ENCODE data around the gene EVI5. TPM values are rescaled to one million over a fixed set of nuclear protein-coding genes. Genes with fewer than 3 reads are reported as not detected.
"Not testable (repeated sequence)": the region's sequence is repeated elsewhere in the genome, so short reads cannot be mapped to it uniquely, and the experiment has no call there.

Gene EVI5
- total RNA-seq, 1 experiment from 2014 or later, result 11.4 TPM

DNA sequence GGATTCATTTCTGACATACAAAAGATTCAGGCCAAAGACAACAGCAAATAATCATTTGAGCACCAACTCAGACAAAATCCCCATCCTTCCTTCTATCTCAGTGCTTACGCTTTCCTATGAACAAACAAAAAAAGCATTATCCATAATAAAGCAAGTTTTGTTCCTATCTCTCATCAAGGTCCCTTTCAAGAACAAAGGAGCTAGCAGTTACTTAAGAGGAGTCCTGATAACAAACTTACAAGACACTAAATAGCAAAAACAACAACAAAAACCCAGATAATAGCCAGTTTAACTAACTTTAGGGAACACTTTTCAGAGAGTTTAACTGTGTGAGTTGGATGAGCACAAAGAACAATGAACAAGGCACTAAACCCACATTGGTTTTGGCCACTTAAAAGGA lies 10.5 kb downstream of the EVI5 start:
- H3K27ac Mint-ChIP-seq, result peak overlapping the region; percentile 21; the same call in 1 of the 2 replicates
- ChIA-PET CTCF (interaction anchor here (1.5 kb wide), 1 partner anchor 25 kb away, joined by 5 read pairs; no protein-coding TSS in a partner anchor), POLR2A (interaction anchor here (1.5 kb wide), 1 partner anchor 10 kb away, joined by 3 read pairs; no protein-coding TSS in a partner anchor)
- no peak for ATAC-seq
- H3K4me3 Mint-ChIP-seq, result no peak overlapping the region
- no peak for DNase-seq (ENCODE audit: low spot score)
- no peak for TF ChIP-seq CREB1 (CRISPR knock-in tag; IDR thresholded peaks at IDR 0.05)
- TF ChIP-seq, protein P1, sequence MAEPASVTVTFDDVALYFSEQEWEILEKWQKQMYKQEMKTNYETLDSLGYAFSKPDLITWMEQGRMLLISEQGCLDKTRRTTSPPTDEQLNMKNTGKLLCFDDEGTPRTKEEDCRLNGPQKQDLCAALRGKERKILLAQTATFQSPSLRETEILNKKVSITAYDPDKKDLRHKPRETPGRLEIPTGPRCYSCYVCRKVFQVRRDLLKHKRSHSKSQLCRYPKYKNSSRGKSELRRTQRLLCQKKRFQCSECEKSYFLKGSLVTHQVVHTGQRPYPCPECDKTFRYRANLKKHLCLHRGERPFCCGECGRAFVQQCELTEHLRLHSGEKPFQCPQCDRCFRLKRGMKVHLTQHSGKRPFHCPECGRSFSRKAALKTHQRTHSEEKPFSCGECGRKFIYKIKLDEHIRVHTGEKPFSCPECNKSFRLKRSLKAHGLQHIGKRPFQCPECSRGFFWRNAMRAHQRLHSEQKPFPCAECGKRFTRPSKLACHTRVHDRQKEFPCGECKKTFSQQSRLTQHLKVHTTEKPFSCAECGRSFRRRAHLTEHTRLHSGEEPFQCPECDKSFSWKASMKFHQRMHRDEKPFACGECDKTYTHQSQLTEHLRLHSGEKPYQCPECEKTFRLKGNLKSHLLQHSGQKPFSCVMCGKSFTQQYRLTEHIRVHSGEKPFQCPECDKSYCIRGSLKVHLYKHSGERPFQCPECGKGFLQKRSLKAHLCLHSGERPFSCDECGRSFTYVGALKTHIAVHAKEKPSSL (CRISPR knock-in tag; conservative IDR thresholded peaks at IDR 0.05), result no peak
- TF ChIP-seq GRHL2 (CRISPR knock-in tag; IDR thresholded peaks at IDR 0.05; ENCODE audit: insufficient replicate concordance, severe bottlenecking), result no peak
- no peak for TF ChIP-seq IRF2 (CRISPR knock-in tag; IDR thresholded peaks at IDR 0.05; ENCODE audit: borderline replicate concordance, low read depth)
- no peak for TF ChIP-seq FOXP1 (CRISPR knock-in tag; IDR thresholded peaks at IDR 0.05; ENCODE audit: borderline replicate concordance)
- no peak for TF ChIP-seq PRRX2 (CRISPR knock-in tag; IDR thresholded peaks at IDR 0.05)
- no peak for TF ChIP-seq FOXK1 (CRISPR knock-in tag; IDR thresholded peaks at IDR 0.05)
- no peak for TF ChIP-seq JUN (CRISPR knock-in tag; IDR thresholded peaks at IDR 0.05)
- no peak for TF ChIP-seq ESRRA (CRISPR knock-in tag; IDR thresholded peaks at IDR 0.05; ENCODE audit: borderline replicate concordance)
- TF ChIP-seq, protein P2, sequence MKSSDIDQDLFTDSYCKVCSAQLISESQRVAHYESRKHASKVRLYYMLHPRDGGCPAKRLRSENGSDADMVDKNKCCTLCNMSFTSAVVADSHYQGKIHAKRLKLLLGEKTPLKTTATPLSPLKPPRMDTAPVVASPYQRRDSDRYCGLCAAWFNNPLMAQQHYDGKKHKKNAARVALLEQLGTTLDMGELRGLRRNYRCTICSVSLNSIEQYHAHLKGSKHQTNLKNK (CRISPR knock-in tag; IDR thresholded peaks at IDR 0.05), result no peak
- no peak for TF ChIP-seq ZNF263 (CRISPR knock-in tag; IDR thresholded peaks at IDR 0.05; ENCODE audit: low read depth)
- H3K9me3 Mint-ChIP-seq, result no peaks in the 10 kb centered on the region
- peaks cover 14% of the 10 kb centered on the region for H3K4me1 Mint-ChIP-seq
- no peaks in the 10 kb centered on the region for H3K27me3 Mint-ChIP-seq (ENCODE audit: low read depth)
- no peaks in the 10 kb centered on the region for H3K36me3 Mint-ChIP-seq

DNA sequence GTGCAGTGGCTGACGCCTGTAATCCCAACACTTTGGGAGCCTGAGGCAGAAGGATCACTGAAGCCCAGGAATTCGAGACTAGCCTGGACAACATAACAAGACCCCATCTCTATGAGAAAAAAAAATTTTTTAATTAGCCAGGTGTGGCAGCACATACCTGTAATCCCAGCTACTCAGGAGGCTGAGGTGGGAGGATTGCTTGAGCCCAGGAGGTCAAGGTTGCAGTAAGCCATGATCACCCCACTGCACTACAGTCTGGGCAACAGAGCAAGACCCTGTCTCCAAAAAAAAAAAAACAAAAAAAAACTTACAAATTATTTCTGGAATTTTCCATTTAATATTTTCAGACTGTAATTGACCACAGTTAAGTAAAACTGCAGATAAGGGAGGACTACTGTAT lies 11.2 kb downstream of the EVI5 start:
- H3K9me3 Mint-ChIP-seq; POLR2A ChIA-PET; DNase-seq (ENCODE audit: low spot score); ATAC-seq; H3K36me3 Mint-ChIP-seq; H3K4me3 Mint-ChIP-seq; H3K27ac Mint-ChIP-seq; H3K27me3 Mint-ChIP-seq (ENCODE audit: low read depth): not testable (repeated sequence)
- peak; percentile 86 for TF ChIP-seq ZNF121 (CRISPR knock-in tag; IDR thresholded peaks at IDR 0.05)
- CTCF ChIA-PET, result interaction anchor here (2.5 kb wide), 1 partner anchor 24 kb away, joined by 6 read pairs; no protein-coding TSS in a partner anchor
- peaks cover 14% of the 10 kb centered on the region for H3K4me1 Mint-ChIP-seq

DNA sequence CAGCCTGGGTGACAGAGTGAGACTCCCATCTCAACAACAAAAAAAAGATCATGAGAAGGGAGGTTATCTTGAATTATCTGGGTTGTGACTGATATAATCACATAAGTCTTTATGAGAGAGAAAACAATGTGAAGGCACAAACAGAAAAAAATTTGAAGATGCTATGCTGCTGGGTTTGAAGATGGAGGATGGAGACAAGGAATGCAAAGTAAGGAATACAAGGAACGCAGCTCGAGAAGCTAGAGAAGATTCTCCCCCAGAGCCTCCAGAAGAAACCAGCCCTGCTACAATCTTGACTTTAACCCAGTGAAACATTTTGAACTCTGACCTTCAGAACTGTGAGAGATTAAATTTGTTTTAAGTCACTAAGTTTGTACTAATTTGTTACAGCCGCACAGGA lies 15.1 kb downstream of the EVI5 start:
- H3K4me1 Mint-ChIP-seq, result peaks cover 11% of the 10 kb centered on the region
- DNase-seq (ENCODE audit: low spot score) (no peak), ATAC-seq (no peak)
- H3K4me3 Mint-ChIP-seq, result no peak overlapping the region
- no peak overlapping the region for H3K27ac Mint-ChIP-seq
- no peaks in the 10 kb centered on the region for H3K36me3 Mint-ChIP-seq
- ChIA-PET CTCF (interaction anchor here (0.6 kb wide), 1 partner anchor 23 kb away, joined by 5 read pairs; no protein-coding TSS in a partner anchor), POLR2A (no interaction called here)
- no peaks in the 10 kb centered on the region for H3K27me3 Mint-ChIP-seq (ENCODE audit: low read depth)
- no peak for TF ChIP-seq CREB1 (CRISPR knock-in tag; IDR thresholded peaks at IDR 0.05)
- no peak for TF ChIP-seq ZNF671 (CRISPR knock-in tag; IDR thresholded peaks at IDR 0.05)
- TF ChIP-seq SP1 (CRISPR knock-in tag; conservative IDR thresholded peaks at IDR 0.05), result no peak
- TF ChIP-seq TEAD1 (CRISPR knock-in tag; IDR thresholded peaks at IDR 0.05), result no peak
- no peak for TF ChIP-seq OVOL2 (CRISPR knock-in tag; IDR thresholded peaks at IDR 0.05; ENCODE audit: borderline replicate concordance)
- no peak for TF ChIP-seq CREM (CRISPR knock-in tag; IDR thresholded peaks at IDR 0.05)
- no peak for TF ChIP-seq TP53 (CRISPR knock-in tag; IDR thresholded peaks at IDR 0.05)
- TF ChIP-seq, protein P3, sequence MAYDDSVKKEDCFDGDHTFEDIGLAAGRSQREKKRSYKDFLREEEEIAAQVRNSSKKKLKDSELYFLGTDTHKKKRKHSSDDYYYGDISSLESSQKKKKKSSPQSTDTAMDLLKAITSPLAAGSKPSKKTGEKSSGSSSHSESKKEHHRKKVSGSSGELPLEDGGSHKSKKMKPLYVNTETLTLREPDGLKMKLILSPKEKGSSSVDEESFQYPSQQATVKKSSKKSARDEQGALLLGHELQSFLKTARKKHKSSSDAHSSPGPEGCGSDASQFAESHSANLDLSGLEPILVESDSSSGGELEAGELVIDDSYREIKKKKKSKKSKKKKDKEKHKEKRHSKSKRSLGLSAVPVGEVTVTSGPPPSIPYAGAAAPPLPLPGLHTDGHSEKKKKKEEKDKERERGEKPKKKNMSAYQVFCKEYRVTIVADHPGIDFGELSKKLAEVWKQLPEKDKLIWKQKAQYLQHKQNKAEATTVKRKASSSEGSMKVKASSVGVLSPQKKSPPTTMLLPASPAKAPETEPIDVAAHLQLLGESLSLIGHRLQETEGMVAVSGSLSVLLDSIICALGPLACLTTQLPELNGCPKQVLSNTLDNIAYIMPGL (CRISPR knock-in tag; IDR thresholded peaks at IDR 0.05), result no peak
- TF ChIP-seq, protein P4, sequence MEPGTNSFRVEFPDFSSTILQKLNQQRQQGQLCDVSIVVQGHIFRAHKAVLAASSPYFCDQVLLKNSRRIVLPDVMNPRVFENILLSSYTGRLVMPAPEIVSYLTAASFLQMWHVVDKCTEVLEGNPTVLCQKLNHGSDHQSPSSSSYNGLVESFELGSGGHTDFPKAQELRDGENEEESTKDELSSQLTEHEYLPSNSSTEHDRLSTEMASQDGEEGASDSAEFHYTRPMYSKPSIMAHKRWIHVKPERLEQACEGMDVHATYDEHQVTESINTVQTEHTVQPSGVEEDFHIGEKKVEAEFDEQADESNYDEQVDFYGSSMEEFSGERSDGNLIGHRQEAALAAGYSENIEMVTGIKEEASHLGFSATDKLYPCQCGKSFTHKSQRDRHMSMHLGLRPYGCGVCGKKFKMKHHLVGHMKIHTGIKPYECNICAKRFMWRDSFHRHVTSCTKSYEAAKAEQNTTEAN (CRISPR knock-in tag; IDR thresholded peaks at IDR 0.05), result no peak
- TF ChIP-seq ZNF263 (CRISPR knock-in tag; IDR thresholded peaks at IDR 0.05; ENCODE audit: low read depth), result no peak
- no peak for TF ChIP-seq NFYB (CRISPR knock-in tag; conservative IDR thresholded peaks at IDR 0.05; ENCODE audit: low read depth)
- TF ChIP-seq, protein P5, sequence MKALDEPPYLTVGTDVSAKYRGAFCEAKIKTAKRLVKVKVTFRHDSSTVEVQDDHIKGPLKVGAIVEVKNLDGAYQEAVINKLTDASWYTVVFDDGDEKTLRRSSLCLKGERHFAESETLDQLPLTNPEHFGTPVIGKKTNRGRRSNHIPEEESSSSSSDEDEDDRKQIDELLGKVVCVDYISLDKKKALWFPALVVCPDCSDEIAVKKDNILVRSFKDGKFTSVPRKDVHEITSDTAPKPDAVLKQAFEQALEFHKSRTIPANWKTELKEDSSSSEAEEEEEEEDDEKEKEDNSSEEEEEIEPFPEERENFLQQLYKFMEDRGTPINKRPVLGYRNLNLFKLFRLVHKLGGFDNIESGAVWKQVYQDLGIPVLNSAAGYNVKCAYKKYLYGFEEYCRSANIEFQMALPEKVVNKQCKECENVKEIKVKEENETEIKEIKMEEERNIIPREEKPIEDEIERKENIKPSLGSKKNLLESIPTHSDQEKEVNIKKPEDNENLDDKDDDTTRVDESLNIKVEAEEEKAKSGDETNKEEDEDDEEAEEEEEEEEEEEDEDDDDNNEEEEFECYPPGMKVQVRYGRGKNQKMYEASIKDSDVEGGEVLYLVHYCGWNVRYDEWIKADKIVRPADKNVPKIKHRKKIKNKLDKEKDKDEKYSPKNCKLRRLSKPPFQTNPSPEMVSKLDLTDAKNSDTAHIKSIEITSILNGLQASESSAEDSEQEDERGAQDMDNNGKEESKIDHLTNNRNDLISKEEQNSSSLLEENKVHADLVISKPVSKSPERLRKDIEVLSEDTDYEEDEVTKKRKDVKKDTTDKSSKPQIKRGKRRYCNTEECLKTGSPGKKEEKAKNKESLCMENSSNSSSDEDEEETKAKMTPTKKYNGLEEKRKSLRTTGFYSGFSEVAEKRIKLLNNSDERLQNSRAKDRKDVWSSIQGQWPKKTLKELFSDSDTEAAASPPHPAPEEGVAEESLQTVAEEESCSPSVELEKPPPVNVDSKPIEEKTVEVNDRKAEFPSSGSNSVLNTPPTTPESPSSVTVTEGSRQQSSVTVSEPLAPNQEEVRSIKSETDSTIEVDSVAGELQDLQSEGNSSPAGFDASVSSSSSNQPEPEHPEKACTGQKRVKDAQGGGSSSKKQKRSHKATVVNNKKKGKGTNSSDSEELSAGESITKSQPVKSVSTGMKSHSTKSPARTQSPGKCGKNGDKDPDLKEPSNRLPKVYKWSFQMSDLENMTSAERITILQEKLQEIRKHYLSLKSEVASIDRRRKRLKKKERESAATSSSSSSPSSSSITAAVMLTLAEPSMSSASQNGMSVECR (CRISPR knock-in tag; IDR thresholded peaks at IDR 0.05; ENCODE audit: borderline replicate concordance), result no peak
- no peak for TF ChIP-seq ZNF232 (CRISPR knock-in tag; IDR thresholded peaks at IDR 0.05)
- no peak for TF ChIP-seq SMAD3 (CRISPR knock-in tag; IDR thresholded peaks at IDR 0.05; ENCODE audit: borderline replicate concordance)
- H3K9me3 Mint-ChIP-seq, result no peaks in the 10 kb centered on the region
